GM06990 (cell line): Measurements from ENCODE around the gene TBC1D21.

Experiments used
- DNase-seq: peaks from one replicate; pipeline ENCODE4 v3.0.0-alpha.2; 2011; ENCODE audit not compliant: insufficient read length; ENCODE audit errors: extremely low read depth
- H3K27me3 ChIP-seq: replicated peaks from 2 replicates; pipeline ENCODE4 v1.6.0; 2011; ENCODE audit warnings: low read length; ENCODE audit not compliant: control insufficient read depth, insufficient read depth
- H3K36me3 ChIP-seq: 2 replicates; pipeline ENCODE4 v1.5.1; 2011; ENCODE audit warnings: low read length; ENCODE audit not compliant: control insufficient read depth, insufficient read depth
- H3K4me3 ChIP-seq: replicated peaks from 2 replicates; pipeline ENCODE4 v1.5.1; 2011; ENCODE audit warnings: low read depth, mild to moderate bottlenecking, control low read depth, low read length
- TF ChIP-seq, protein P1 (sequence below): IDR thresholded peaks from 2 replicates; pipeline ENCODE4 v1.5.1; 2011; ENCODE audit warnings: low read length, control low read depth, mild to moderate bottlenecking, inconsistent platforms; ENCODE audit not compliant: insufficient read depth, poor library complexity, severe bottlenecking

TBC1D21 gene

DNA sequence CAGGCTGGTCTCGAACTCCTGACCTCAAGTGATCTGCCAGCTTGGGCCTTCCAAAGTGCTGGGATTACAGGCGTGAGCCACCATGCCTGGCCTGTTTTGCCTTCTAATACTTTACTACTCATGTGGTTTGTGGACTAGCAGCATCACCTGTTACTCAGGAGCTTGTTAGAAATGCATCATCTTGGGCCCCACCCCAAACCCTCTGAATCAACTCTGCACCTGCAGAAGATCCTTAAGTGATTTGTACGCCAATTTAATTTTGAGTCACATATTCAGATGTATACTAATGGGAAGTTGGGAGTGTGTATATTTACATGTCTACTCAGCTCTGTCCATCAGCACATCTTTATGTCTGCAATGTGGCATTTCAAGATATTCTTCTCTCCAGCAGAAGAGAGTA lies 6.1 kb downstream of the TBC1D21 start:
- Histone ChIP-seq H3K4me3 (no peak overlapping the region), H3K27me3 (no peaks in the 10 kb centered on the region; the same call in none of the 2 replicates), H3K36me3 (no peaks in the 10 kb centered on the region)
- TF ChIP-seq, protein P1, sequence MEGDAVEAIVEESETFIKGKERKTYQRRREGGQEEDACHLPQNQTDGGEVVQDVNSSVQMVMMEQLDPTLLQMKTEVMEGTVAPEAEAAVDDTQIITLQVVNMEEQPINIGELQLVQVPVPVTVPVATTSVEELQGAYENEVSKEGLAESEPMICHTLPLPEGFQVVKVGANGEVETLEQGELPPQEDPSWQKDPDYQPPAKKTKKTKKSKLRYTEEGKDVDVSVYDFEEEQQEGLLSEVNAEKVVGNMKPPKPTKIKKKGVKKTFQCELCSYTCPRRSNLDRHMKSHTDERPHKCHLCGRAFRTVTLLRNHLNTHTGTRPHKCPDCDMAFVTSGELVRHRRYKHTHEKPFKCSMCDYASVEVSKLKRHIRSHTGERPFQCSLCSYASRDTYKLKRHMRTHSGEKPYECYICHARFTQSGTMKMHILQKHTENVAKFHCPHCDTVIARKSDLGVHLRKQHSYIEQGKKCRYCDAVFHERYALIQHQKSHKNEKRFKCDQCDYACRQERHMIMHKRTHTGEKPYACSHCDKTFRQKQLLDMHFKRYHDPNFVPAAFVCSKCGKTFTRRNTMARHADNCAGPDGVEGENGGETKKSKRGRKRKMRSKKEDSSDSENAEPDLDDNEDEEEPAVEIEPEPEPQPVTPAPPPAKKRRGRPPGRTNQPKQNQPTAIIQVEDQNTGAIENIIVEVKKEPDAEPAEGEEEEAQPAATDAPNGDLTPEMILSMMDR = no peak
- no peak for DNase-seq

DNA sequence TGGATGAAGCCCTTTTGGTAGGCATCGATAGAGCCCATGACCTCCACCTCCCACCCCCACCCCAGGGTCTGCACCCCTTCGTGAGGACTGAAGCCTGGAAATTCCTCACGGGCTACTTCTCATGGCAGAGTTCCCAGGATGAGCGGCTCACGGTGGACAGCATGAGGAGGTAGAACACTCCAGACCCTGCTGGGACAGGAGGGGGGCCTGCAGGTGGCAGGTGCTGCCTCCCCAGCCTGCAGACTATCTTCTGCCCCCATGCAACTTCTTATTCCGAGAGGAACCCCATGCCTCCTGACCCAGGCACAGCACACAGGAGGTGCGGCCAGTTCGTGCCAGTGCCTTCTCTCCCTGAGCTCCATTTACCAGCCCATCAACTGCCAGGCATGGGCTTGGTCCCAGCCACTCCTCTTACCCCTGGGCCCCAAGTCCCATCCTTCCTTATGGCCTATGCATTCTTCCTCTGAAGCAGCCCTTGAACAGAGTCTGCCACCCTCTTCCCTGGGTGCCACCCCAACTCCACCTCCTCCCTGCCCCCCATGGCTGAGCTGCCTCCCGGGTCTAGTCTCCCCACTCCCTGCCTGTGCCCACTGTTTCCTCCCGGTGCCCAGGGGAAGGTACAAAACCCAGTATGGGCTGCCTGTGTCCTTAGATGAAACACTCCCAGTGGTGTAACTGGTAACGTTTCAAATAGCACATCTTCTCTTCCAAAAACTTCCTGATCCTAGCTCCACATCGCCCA lies 8.4 kb downstream of the TBC1D21 start:
- TF ChIP-seq, protein P1 = no peak
- Histone ChIP-seq H3K36me3 (no peaks in the 10 kb centered on the region), H3K4me3 (no peak overlapping the region), H3K27me3 (peaks cover 1% of the 10 kb centered on the region)
- no peak for DNase-seq

DNA sequence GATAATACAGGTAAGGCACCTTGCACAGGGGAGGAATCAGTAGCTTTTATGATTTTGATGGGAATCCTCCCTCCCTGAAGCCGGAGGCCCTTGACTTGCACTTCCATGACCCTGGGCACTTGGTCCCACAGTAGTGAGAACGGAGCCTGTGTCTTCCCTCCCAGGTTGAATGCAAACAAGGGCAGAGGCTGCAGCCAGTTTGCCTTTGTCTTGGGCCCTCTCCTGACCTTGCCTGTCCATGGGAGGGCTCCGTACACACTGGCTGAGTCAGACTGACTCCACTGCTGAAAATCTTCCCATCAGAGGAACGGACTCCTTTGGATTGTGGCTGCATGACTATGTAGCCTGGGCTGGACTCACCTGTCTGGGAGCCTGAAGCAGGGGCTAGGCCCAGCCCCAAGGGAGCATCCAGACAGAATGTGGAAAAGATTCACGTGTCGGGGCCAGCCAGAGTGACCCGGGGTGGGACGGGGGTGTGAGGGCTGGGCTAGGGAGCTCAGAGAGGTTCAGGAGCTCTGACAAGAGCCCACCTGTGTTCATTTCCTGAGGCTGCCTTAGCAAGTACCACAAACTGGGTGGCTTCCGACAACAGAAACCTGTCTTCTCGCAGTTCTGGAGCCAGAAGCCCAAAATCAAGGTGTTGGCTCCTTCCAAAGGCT lies 9.5 kb downstream of the TBC1D21 start:
- no peak overlapping the region for H3K4me3 ChIP-seq
- TF ChIP-seq, protein P1 = no peak
- H3K36me3 ChIP-seq = no peaks in the 10 kb centered on the region
- H3K27me3 ChIP-seq = peaks cover 1% of the 10 kb centered on the region
- no peak for DNase-seq

DNA sequence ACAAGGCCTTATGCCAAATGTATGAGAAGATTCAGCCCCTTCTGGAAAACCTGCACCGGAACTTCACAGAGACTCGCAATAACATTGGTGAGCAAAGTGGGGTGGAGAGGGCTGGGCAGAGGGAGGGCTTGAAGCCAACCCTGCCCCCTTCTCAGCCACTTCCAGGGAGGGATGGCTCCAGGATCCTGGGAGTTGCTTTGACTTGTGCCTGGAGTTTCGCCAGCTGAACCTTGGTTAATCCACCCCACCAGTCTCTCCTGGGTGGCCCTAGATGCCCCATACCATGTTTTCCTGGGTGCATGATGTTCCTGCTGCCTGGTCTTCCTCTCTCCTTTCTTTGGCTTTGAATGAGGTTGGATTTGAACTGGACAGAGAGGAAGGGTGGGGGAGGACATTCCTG lies 10.8 kb downstream of the TBC1D21 start:
- Histone ChIP-seq H3K36me3 (no peaks in the 10 kb centered on the region), H3K27me3 (peaks cover 1% of the 10 kb centered on the region), H3K4me3 (no peak overlapping the region)
- no peak for DNase-seq
- TF ChIP-seq, protein P1 = no peak

DNA sequence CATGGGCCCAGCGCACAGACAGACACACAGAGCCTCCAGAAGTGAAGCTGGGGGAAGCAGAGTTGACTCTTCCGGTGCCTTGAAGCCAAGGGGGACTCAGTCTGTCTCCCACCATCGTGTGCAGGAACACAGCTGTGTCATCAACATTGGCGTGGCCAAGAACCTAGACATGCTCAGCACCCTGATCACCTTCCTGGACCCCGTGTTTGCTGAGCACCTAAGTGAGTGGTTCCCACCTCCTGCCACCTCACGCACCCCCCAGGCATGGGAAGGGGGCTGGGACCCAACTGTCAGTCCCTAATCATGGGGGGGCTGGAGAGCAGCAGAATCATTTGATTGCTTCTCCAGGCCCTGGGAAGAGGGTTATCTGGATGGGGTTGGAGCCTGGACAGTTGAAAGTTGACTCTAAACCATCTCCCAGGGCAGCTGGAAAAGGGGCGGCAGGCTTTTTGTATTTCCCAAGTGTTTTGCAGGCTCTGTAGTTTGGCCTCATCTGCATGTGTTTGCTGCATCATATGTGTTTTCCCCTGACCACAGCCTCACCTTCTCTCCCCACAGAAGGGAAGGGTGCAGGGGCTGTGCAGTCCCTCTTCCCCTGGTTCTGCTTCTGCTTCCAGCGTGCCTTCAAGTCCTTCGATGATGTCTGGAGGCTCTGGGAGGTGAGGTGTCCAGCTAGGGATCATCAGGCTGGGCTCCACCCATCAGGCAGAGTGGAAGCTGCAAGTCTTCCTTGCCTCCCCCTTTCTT lies 12.8 kb downstream of the TBC1D21 start:
- TF ChIP-seq, protein P1 = no peak
- Histone ChIP-seq H3K36me3 (no peaks in the 10 kb centered on the region), H3K4me3 (no peak overlapping the region), H3K27me3 (peaks cover 1% of the 10 kb centered on the region)
- DNase-seq = no peak
